ENCODE data around the gene TOGARAM2.
"Not testable (repeated sequence)": the region's sequence is repeated elsewhere in the genome, so short reads cannot be mapped to it uniquely, and the experiment has no call there.

The TOGARAM2 gene

GRCh38 chr2:29075894-29076705, 95.0 kb downstream of the TOGARAM2 start:
- POLR2A ChIA-PET (ENCODE audit: low non-redundant PET), result no interaction called here
- DNase-seq (ENCODE audit: low spot score), result no peak

GRCh38 chr2:29079887-29080286, 98.8 kb downstream of the TOGARAM2 start:
- DNase-seq (ENCODE audit: low spot score), result no peak
- POLR2A ChIA-PET (ENCODE audit: low non-redundant PET), result no interaction called here
- TF ChIP-seq, protein P1, sequence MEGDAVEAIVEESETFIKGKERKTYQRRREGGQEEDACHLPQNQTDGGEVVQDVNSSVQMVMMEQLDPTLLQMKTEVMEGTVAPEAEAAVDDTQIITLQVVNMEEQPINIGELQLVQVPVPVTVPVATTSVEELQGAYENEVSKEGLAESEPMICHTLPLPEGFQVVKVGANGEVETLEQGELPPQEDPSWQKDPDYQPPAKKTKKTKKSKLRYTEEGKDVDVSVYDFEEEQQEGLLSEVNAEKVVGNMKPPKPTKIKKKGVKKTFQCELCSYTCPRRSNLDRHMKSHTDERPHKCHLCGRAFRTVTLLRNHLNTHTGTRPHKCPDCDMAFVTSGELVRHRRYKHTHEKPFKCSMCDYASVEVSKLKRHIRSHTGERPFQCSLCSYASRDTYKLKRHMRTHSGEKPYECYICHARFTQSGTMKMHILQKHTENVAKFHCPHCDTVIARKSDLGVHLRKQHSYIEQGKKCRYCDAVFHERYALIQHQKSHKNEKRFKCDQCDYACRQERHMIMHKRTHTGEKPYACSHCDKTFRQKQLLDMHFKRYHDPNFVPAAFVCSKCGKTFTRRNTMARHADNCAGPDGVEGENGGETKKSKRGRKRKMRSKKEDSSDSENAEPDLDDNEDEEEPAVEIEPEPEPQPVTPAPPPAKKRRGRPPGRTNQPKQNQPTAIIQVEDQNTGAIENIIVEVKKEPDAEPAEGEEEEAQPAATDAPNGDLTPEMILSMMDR (conservative IDR thresholded peaks at IDR 0.05; ENCODE audit: low read depth), result no peak
- CTCF ChIA-PET, result no interaction called here
- no peak overlapping the region for H3K27ac ChIP-seq

More at GRCh38 chr2:29075894-29076705, 95.0 kb downstream of the TOGARAM2 start:
- TF ChIP-seq, protein P1 (conservative IDR thresholded peaks at IDR 0.05; ENCODE audit: low read depth), result no peak
- no peak overlapping the region for H3K27ac ChIP-seq
- CTCF ChIA-PET, result interaction anchor here (0.6 to 1.6 kb wide), 3 partner anchors 9 to 22 kb away, joined by 3 to 4 read pairs (median 3); no protein-coding TSS in a partner anchor

GRCh38 chr2:29080886-29081743, 100.0 kb downstream of the TOGARAM2 start:
- TF ChIP-seq, protein P1 (conservative IDR thresholded peaks at IDR 0.05; ENCODE audit: low read depth), result no peak
- ChIA-PET CTCF (no interaction called here), POLR2A (ENCODE audit: low non-redundant PET) (no interaction called here)
- H3K27ac ChIP-seq, result no peak overlapping the region
- DNase-seq (ENCODE audit: low spot score), result no peak

GRCh38 chr2:29082804-29083495, 101.9 kb downstream of the TOGARAM2 start:
- no peak overlapping the region for H3K27ac ChIP-seq
- POLR2A ChIA-PET (ENCODE audit: low non-redundant PET), result interaction anchor here (0.6 kb wide), 1 partner anchor 36 kb away, joined by 4 read pairs; no protein-coding TSS in a partner anchor
- CTCF ChIA-PET, result no interaction called here
- TF ChIP-seq, protein P1 (conservative IDR thresholded peaks at IDR 0.05; ENCODE audit: low read depth), result no peak
- DNase-seq (ENCODE audit: low spot score), result no peak

DNA sequence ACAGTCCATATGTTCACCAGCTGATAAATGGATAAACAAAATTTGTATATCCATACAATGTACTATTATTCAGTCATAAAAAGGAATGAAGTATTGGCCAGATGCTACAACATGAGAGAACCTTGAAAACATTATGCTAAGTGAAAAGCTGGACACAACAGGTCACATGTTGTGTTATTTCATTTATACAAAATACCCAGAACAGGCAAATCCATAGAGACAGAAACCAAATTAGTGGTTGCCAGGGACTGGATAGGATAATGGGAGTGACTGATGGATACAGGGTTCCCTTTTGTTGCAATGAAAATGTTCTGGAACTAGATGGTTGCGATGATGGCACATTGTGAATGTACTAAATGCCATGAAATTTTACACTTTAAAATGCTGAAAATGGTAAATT, 103.5 kb downstream of the TOGARAM2 start:
- H3K27ac ChIP-seq, result no peak overlapping the region
- DNase-seq (ENCODE audit: low spot score), result no peak
- ChIA-PET CTCF (no interaction called here), POLR2A (ENCODE audit: low non-redundant PET) (no interaction called here)
- TF ChIP-seq, protein P1 (conservative IDR thresholded peaks at IDR 0.05; ENCODE audit: low read depth), result no peak

DNA sequence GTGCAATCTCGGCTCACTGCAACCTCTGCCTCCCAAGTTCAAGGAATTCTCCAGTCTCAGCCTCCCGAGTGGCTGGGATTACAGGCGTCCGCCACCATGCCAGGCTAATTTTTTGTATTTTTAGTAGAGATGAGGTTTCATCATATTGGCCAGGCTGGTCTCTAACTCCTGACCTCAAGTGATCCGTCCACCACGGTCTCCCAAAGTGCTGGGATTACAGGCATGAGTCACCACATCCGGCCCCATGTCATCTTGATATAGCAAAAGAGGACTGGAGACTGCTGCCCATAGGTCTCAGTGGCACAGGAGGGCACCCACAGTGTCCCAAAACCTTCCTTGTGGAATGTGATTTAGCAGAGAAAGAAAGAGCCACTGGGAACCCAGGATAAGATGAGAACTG, 109.2 kb downstream of the TOGARAM2 start:
- POLR2A ChIA-PET (ENCODE audit: low non-redundant PET); CTCF ChIA-PET; DNase-seq (ENCODE audit: low spot score); H3K27ac ChIP-seq: not testable (repeated sequence)
